ENCODE data around the gene GRK5. TPM values are rescaled to one million over a fixed set of nuclear protein-coding genes. Genes with fewer than 3 reads are reported as not detected.

Gene GRK5
- total RNA-seq, 4 donors from 2014 or later, result 10.0 to 61.9 (median 18.1) TPM

- H3K27me3 ChIP-seq, result no peaks in the 10 kb centered on the region
- no peaks in the 10 kb centered on the region for H3K9me3 ChIP-seq
- DNase-seq, result peak in 1 of 3 donors; percentile 54
- no peaks in the 10 kb centered on the region for H3K36me3 ChIP-seq
- H3K4me3 ChIP-seq, result no peak overlapping the region
- TF ChIP-seq, protein P1, sequence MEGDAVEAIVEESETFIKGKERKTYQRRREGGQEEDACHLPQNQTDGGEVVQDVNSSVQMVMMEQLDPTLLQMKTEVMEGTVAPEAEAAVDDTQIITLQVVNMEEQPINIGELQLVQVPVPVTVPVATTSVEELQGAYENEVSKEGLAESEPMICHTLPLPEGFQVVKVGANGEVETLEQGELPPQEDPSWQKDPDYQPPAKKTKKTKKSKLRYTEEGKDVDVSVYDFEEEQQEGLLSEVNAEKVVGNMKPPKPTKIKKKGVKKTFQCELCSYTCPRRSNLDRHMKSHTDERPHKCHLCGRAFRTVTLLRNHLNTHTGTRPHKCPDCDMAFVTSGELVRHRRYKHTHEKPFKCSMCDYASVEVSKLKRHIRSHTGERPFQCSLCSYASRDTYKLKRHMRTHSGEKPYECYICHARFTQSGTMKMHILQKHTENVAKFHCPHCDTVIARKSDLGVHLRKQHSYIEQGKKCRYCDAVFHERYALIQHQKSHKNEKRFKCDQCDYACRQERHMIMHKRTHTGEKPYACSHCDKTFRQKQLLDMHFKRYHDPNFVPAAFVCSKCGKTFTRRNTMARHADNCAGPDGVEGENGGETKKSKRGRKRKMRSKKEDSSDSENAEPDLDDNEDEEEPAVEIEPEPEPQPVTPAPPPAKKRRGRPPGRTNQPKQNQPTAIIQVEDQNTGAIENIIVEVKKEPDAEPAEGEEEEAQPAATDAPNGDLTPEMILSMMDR (IDR thresholded peaks at IDR 0.05), result no peak
- TF ChIP-seq POLR2A (IDR thresholded peaks at IDR 0.05), result no peak
- H3K4me1 ChIP-seq, result peaks cover 0 to 25% (median 0%) of the 10 kb centered on the region in 4 donors
- peak overlapping the region in 3 of 4 donors; percentile 23 to 66 (median 36) for H3K27ac ChIP-seq
Measured at GRCh38 chr10:119340893-119341458, 133.6 kb downstream of the GRK5 start.

DNA sequence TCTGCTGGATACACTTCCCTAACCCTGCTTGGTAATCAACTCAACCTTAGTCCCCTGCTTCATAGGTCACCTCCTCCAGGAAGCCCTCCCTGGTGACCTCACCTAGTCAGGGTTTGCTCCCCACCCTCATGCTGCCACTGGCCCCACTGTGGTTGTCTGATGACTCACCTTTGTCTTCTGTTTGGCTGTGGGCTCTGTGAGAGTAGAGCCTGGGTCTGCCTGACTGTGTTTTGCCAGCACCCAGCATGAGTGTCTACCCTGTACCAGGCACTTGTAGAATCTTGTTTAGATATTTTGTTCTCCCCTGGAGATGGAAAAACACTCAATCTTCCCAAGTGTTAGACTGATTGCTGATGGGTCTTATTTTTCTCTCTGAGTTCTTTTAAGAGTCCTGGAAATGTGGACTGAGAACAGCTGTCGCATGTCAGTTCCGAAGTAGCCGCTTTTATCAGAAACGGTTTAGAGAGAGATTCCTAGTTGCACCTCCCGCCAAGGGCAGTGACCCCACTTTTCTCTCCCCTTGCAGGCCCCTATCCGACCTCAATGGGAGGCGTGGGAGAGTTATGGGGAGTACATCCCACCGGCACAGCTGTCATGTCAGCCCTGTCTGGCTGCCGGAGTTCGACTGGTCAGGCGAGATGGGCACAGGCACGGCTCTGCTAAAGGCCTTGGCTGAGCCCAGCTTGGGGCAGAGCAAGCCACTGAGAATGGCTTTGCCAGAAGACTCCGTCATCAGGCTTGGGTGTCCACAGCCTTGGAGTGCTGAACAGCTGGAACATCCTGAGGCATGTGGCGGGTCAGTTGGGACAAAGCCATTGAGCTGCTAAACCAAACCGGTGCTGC is 134.3 kb downstream of the GRK5 start:
- no peaks in the 10 kb centered on the region for H3K27me3 ChIP-seq
- H3K4me1 ChIP-seq, result peaks cover 0 to 25% (median 0%) of the 10 kb centered on the region in 4 donors
- peak in 2 of 3 donors; percentile 47 to 58 for DNase-seq
- peak overlapping the region; percentile 23 to 66 (median 35) for H3K27ac ChIP-seq
- H3K36me3 ChIP-seq, result no peaks in the 10 kb centered on the region
- no peaks in the 10 kb centered on the region for H3K9me3 ChIP-seq
- H3K4me3 ChIP-seq, result no peak overlapping the region
- TF ChIP-seq, protein P1 (IDR thresholded peaks at IDR 0.05), result no peak
- TF ChIP-seq POLR2A (IDR thresholded peaks at IDR 0.05), result no peak

GRCh38 chr10:119342335-119342734 is 135.0 kb downstream of the GRK5 start:
- H3K27me3 ChIP-seq, result no peaks in the 10 kb centered on the region
- peak in 1 of 3 donors; percentile 16 for DNase-seq
- TF ChIP-seq, protein P1 (IDR thresholded peaks at IDR 0.05), result no peak
- H3K4me3 ChIP-seq, result no peak overlapping the region
- peak overlapping the region in 2 of 4 donors; percentile 36 to 66 for H3K27ac ChIP-seq
- H3K36me3 ChIP-seq, result no peaks in the 10 kb centered on the region
- H3K4me1 ChIP-seq, result peaks cover 0 to 25% (median 0%) of the 10 kb centered on the region in 4 donors
- no peaks in the 10 kb centered on the region for H3K9me3 ChIP-seq

DNA sequence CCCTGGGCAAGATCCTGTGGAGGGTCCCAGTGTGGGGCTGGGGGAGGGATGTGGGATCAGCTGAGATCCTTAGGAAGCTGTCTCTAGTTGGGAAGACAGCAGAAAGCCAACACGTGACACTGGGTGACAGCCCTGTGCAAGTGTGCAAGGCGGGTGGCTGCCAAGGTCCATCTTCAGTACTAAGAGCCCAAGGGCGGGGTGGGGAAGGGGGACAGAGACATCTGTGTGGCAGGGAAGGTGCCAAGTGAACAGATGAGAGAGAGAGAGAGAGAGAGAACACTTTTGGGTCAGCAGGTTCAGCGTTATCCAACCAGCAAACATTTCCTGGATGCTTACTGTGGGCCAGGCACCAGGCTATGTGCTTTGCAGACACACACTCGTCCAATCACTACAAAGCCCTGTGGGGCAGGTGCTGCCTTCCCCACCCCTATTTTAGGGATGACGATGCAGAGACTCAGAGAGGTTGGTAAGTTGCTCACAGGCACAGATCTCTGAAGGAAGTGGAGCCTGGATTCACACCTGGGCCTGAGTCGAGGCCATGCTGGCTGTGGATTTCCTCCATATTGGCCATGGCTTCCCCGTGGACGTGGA is 135.7 kb downstream of the GRK5 start:
- H3K4me3 ChIP-seq, result no peak overlapping the region
- H3K9me3 ChIP-seq, result no peaks in the 10 kb centered on the region
- no peak for TF ChIP-seq POLR2A (IDR thresholded peaks at IDR 0.05)
- TF ChIP-seq, protein P1 (IDR thresholded peaks at IDR 0.05), result no peak
- no peaks in the 10 kb centered on the region for H3K36me3 ChIP-seq
- H3K27ac ChIP-seq, result peak overlapping the region in 2 of 4 donors; percentile 43 to 66
- peaks cover 0 to 25% (median 0%) of the 10 kb centered on the region in 4 donors for H3K4me1 ChIP-seq
- no peaks in the 10 kb centered on the region for H3K27me3 ChIP-seq
- DNase-seq, result peak in 1 of 3 donors; percentile 44

- H3K9me3 ChIP-seq, result no peaks in the 10 kb centered on the region
- H3K36me3 ChIP-seq, result no peaks in the 10 kb centered on the region
- no peaks in the 10 kb centered on the region for H3K27me3 ChIP-seq
- peak in 1 of 3 donors; percentile 13 for DNase-seq
- H3K4me1 ChIP-seq, result peaks cover 0 to 25% (median 1%) of the 10 kb centered on the region in 4 donors
- TF ChIP-seq, protein P1 (IDR thresholded peaks at IDR 0.05), result no peak
- no peak for TF ChIP-seq POLR2A (IDR thresholded peaks at IDR 0.05)
- H3K4me3 ChIP-seq, result no peak overlapping the region
- H3K27ac ChIP-seq, result no peak overlapping the region
Measured at GRCh38 chr10:119344381-119344780, 137.0 kb downstream of the GRK5 start.

Data from Peyer's patch (tissue), 4 donors.